ENCODE data around the gene APOD.

The APOD gene

GRCh38 chr3:195542698-195543499, 40.8 kb downstream of the APOD start, which contains the start of gene PPP1R2:
Gene PPP1R2, minus strand, starts transcription at chr3:195543325. Its CDS starts 300 bp downstream, at chr3:195543025.
- peak; percentile 86 for DNase-seq
- in situ Hi-C loops (cut with HindIII; ENCODE audit: low pct_ligation_motif_present, low pct_unique_long_range_greater_than_20kb, low sequenced_read_pairs) = no loop called here

GRCh38 chr3:195542316-195542697, 41.4 kb downstream of the APOD start:
- in situ Hi-C loops (cut with HindIII; ENCODE audit: low pct_ligation_motif_present, low pct_unique_long_range_greater_than_20kb, low sequenced_read_pairs) = no loop called here
- peak; percentile 22 for DNase-seq

- no peak for DNase-seq
- in situ Hi-C loops (cut with HindIII; ENCODE audit: low pct_ligation_motif_present, low pct_unique_long_range_greater_than_20kb, low sequenced_read_pairs) = no loop called here
These were observed 43.2 kb downstream of the APOD start for GRCh38 chr3:195540511-195540910.

DNA sequence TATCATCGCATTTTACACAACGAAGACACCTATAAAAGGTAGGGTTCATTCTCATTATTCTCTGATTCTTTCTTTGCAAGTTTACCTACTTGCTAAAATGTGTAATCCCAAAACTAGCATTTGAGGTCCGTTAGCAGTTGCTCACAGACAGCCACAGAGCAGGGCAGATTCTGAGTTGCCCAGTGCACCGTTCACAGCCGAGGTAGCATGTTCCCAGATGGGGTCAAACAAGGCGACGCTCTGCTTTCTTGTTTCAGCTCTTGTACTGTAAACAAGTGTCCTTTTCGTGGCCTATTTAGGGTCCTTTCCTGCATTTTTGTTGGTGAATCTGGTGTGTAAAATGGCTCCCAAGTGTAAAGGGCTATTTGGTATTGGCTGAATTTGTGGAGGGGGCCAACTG, 43.7 kb downstream of the APOD start:
- in situ Hi-C loops (cut with HindIII; ENCODE audit: low pct_ligation_motif_present, low pct_unique_long_range_greater_than_20kb, low sequenced_read_pairs) = no loop called here
- no peak for DNase-seq

- in situ Hi-C loops (cut with HindIII; ENCODE audit: low pct_ligation_motif_present, low pct_unique_long_range_greater_than_20kb, low sequenced_read_pairs) = no loop called here
- DNase-seq = no peak
These were observed 44.3 kb downstream of the APOD start for GRCh38 chr3:195539479-195539878.

- in situ Hi-C loops (cut with HindIII; ENCODE audit: low pct_ligation_motif_present, low pct_unique_long_range_greater_than_20kb, low sequenced_read_pairs) = no loop called here
- no peak for DNase-seq
These were observed 45.7 kb downstream of the APOD start for GRCh38 chr3:195537995-195538394.

GRCh38 chr3:195535293-195535692, 48.4 kb downstream of the APOD start:
- in situ Hi-C loops (cut with HindIII; ENCODE audit: low pct_ligation_motif_present, low pct_unique_long_range_greater_than_20kb, low sequenced_read_pairs) = no loop called here
- DNase-seq = no peak

DNA sequence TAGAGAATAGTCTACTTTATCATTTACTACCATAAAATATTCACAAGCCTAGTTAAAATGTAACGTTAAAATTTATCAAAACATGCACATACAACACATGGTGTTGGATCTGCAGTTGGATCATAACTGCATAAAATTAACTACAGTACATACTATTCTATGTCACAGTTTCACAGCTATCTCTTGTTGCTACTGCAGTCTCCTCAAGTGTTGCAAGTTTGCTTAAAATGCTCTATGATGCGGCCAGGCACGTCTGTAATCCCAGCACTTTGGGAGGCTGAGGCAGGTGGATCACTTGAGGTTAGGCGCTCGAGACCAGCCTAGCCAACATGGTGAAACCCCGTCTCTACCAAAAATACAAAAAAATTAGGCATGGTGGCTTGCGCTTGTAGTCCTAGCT, 50.9 kb downstream of the APOD start:
- in situ Hi-C loops (cut with HindIII; ENCODE audit: low pct_ligation_motif_present, low pct_unique_long_range_greater_than_20kb, low sequenced_read_pairs) = no loop called here
- no peak for DNase-seq

- no peak for DNase-seq
- in situ Hi-C loops (cut with HindIII; ENCODE audit: low pct_ligation_motif_present, low pct_unique_long_range_greater_than_20kb, low sequenced_read_pairs) = no loop called here
These were observed 51.4 kb downstream of the APOD start for GRCh38 chr3:195532345-195532744.

DNA sequence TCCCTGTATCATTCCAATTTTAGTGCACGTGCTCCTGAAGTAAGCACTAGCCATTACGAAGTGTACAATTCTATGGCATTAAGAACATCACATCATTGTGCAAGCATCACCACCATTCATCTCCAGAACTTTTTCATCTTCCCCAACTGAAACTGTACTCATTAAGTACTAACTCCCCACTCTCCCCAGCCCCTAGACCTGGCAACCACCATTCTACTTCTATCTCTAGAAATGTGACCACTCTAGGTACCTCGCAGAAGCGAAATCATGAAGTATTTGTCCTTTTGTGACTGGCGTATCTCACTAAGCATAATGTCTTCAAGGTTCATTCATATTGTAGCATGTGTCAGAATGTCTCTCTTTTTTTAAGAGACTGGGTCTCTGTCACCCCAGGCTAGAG, 52.1 kb downstream of the APOD start:
- in situ Hi-C loops (cut with HindIII; ENCODE audit: low pct_ligation_motif_present, low pct_unique_long_range_greater_than_20kb, low sequenced_read_pairs) = no loop called here
- no peak for DNase-seq

DNA sequence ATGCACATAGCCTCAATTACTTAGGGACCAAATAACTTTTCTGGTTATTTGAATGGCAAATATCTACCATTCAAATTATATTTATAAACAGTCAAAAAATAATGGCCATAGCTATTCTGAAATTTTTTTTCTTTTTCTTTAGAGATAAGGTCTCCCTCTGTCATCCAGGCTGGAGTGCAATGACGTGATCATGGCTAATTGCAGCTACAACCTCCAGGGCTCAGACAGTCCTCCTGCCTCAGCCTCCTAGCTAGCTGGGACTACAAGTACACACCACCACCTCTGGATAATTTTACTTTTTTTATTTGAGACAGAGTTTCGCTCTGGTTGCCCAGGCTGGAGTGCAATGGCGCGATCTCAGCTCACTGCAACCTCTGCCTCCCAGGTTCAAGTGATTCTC, 57.2 kb downstream of the APOD start:
- in situ Hi-C loops (cut with HindIII; ENCODE audit: low pct_ligation_motif_present, low pct_unique_long_range_greater_than_20kb, low sequenced_read_pairs) = no loop called here
- DNase-seq = no peak

DNA sequence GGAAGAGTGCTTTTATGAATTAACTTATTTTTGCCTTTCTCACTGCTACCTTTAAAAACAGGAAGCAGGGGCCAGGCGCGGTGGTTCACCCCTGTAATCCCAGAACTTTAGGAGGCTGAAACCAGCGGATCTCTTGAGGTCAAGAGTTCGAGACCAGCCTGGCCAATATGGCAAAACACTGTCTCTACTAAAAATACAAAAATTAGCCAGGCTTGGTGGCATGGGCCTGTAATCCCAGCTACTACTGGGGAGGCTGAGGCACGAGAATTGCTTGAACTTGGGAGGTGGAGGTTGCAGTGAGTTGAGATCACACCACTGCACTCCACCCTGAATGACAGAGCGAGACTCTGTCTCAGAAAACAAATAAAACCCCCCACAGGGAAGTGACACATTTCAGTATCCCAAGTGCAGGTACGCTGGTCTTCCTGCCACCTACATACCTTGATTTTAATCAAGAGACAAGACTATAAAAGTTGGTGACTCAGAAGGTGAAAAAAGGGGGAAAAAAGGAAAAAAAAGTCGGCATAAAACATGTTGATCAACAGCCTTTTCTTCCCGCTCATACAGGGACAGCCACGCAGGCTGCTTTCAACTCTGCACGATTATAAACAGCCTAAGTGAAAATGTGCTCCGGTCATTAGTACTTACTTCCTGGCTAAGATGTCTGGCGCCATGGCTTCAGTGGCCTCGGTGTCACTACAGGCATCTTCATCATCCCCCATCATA, 59.4 kb downstream of the APOD start:
- in situ Hi-C loops (cut with HindIII; ENCODE audit: low pct_ligation_motif_present, low pct_unique_long_range_greater_than_20kb, low sequenced_read_pairs) = no loop called here
- DNase-seq = no peak

DNA sequence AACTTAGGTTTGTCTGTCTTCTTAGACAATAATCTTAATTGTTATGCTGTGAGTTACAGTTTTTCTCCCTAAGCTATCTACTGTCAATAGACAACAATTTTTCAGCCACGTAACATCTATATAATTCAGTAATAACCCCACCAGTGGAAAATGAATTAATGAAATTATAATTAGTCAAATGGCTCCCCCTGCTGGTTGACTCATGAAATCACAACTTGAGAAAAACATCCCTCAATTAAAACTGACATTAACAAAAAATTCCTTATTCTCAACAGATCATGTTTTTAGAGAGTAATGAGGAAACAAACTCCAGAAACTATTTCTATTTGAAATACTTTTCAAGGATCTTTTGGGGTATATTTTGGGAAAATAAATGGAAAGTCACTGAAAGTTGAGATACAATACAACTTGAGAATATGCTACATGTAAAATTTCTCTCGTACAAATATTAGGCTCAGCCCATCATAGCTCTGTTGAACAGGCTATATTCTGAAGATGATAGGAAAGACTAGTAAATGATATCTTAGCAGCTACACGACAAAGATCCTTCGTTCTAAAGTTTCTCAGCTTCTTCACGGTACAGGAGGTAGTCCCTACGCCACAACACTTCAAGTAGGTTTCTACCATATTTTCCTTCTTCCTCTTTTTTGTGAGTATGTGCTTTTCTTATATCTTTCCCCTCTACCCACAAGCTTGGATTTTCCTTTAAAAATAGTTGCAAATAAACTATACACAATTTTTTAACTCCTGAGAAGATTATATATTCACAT, 61.3 kb downstream of the APOD start:
- peak; percentile 33 for DNase-seq
- in situ Hi-C loops (cut with HindIII; ENCODE audit: low pct_ligation_motif_present, low pct_unique_long_range_greater_than_20kb, low sequenced_read_pairs) = no loop called here

All from ACHN (cell line).